Ovary (tissue), 3 donors: ENCODE data around the gene TFF3.

Experiments used
- EP300 ChIP-seq: sonication (generic); formaldehyde crosslinking; IDR thresholded peaks from one replicate; pipeline ENCODE4 v1.6.1; 2017; ENCODE audit warnings: antibody characterized with exemption
- POLR2A ChIP-seq: fragments of 450-650 bp; IDR thresholded peaks from one replicate; pipeline ENCODE4 v1.6.1; 2017; ENCODE audit warnings: antibody characterized with exemption, mild to moderate bottlenecking, moderate library complexity
- TF ChIP-seq, protein P1 (sequence below), 3 donors: fragments of 450-650 bp in 2 of 3; fragments of 200-600 bp in 1 of 3; IDR thresholded peaks; one replicate each; pipeline versions ENCODE4 v1.5.1 to v1.8.0; 2016 to 2022; ENCODE audit warnings: antibody characterized with exemption in 3 of 3, mild to moderate bottlenecking in 1 of 3
- donor health status: DM: no; HTN: no; CAD: no.

DNA sequence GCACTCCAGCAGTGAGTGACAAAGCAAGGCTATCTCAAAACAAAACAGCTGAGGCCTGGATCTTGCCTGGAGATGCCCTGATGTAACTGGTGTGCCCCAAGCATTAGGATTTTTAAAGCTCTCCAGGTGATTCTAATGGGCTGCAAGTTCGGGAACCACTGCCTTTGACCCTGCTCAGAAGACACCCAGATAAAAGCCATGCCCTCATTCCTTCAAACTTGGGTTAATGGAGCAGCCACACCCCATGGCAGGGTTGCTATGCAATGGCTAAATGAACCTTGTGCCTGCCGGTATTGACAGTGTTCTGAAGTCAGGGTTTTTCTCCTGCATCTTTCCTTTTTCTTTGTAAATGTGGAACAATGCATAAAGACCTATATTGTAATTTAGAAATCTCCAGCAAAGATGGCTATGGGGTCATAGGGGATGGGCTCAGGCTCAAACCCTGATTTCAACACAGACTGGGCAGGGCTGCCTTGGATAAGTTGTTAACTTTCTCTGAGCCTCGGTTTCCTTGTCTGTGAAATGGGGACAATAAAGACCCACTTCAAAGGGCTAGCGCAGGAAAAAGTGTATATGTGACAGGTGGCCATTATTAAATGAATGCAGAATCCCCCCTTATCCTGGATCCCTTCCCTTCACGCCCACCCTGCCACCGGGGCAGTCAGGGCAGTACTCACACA lies 453 bp downstream of the TFF3 start:
- TF ChIP-seq, protein P1, sequence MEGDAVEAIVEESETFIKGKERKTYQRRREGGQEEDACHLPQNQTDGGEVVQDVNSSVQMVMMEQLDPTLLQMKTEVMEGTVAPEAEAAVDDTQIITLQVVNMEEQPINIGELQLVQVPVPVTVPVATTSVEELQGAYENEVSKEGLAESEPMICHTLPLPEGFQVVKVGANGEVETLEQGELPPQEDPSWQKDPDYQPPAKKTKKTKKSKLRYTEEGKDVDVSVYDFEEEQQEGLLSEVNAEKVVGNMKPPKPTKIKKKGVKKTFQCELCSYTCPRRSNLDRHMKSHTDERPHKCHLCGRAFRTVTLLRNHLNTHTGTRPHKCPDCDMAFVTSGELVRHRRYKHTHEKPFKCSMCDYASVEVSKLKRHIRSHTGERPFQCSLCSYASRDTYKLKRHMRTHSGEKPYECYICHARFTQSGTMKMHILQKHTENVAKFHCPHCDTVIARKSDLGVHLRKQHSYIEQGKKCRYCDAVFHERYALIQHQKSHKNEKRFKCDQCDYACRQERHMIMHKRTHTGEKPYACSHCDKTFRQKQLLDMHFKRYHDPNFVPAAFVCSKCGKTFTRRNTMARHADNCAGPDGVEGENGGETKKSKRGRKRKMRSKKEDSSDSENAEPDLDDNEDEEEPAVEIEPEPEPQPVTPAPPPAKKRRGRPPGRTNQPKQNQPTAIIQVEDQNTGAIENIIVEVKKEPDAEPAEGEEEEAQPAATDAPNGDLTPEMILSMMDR (IDR thresholded peaks at IDR 0.05), result no peak
- TF ChIP-seq EP300 (no peak), POLR2A (no peak)
